Liver (tissue), 3 donors: ENCODE results near the gene CELSR2.

Source experiments
- EGR1 ChIP-seq, 2 donors: IDR thresholded peaks; 2 replicates each; pipeline ENCODE4 v1.6.1; 2016 to 2018; ENCODE audit warnings: antibody characterized with exemption in 2 of 2, low read depth in 2 of 2
- MAX ChIP-seq: IDR thresholded peaks from 2 replicates; pipeline ENCODE4 v1.6.1; 2016; ENCODE audit warnings: antibody characterized with exemption
- TAF1 ChIP-seq: conservative IDR thresholded peaks from 2 replicates; pipeline ENCODE4 v1.6.1; 2016; ENCODE audit warnings: antibody characterized with exemption, mild to moderate bottlenecking
- TF ChIP-seq, protein P1 (sequence below): fragments of 150-350 bp; IDR thresholded peaks from 2 replicates; pipeline ENCODE4 v1.5.1; 2017; ENCODE audit warnings: improper control_type of control experiment, low read depth, low read length; ENCODE audit not compliant: missing input control
- donor health status: healthy.
- donor health status: healthy.

DNA sequence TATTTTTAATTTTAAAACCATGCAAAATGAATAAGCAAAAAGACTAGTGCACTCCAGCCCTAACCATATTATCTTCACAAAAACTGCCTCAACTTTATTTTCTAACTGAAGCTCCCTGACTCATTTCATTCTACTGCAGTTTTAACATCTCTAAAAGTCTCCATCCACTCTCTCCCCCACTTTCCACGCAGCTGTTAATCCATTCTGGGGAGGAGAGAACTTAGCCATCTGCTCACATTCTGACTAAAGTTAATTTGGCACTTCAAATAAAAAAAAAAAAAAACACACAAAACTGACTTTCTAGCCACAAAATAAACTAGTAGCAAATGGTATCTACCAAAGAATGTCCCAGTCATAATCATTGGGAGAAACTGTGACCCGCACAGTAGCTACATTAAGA lies 62.9 kb downstream of the CELSR2 start:
- TF ChIP-seq, protein P1, sequence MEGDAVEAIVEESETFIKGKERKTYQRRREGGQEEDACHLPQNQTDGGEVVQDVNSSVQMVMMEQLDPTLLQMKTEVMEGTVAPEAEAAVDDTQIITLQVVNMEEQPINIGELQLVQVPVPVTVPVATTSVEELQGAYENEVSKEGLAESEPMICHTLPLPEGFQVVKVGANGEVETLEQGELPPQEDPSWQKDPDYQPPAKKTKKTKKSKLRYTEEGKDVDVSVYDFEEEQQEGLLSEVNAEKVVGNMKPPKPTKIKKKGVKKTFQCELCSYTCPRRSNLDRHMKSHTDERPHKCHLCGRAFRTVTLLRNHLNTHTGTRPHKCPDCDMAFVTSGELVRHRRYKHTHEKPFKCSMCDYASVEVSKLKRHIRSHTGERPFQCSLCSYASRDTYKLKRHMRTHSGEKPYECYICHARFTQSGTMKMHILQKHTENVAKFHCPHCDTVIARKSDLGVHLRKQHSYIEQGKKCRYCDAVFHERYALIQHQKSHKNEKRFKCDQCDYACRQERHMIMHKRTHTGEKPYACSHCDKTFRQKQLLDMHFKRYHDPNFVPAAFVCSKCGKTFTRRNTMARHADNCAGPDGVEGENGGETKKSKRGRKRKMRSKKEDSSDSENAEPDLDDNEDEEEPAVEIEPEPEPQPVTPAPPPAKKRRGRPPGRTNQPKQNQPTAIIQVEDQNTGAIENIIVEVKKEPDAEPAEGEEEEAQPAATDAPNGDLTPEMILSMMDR: no peak
- no peak for TF ChIP-seq TAF1
- no peak for TF ChIP-seq EGR1 (IDR thresholded peaks at IDR 0.05; ENCODE audit: low read depth in 2 of 2)
- TF ChIP-seq MAX: no peak
